Neural cell (in vitro differentiated cells): ENCODE results near the gene DTHD1. TPM values are rescaled to one million over a fixed set of nuclear protein-coding genes. Genes with fewer than 3 reads are reported as not detected.

Experiments
- H2AFZ ChIP-seq: fragments of 200-600, 300-800 bp; sonication (generic), shearing (Covaris generic); 2 replicates; pipeline ENCODE4 v1.6.0; 2014; ENCODE audit warnings: low read depth, mild to moderate bottlenecking, antibody characterized with exemption, low read length, moderate library complexity
- H3F3A ChIP-seq: fragments of 200-600 bp; shearing (Covaris generic); 2 replicates; pipeline ENCODE4 v1.6.1; 2016; ENCODE audit warnings: mild to moderate bottlenecking, moderate library complexity, mixed read lengths, antibody characterized with exemption, low read length; ENCODE audit not compliant: insufficient read depth, poor library complexity, severe bottlenecking
- H3K27ac ChIP-seq: fragments of 200-600, 300-800 bp; sonication (generic), shearing (Covaris generic); 2 replicates; pipeline ENCODE4 v1.5.1; 2014; ENCODE audit warnings: mild to moderate bottlenecking, low read length, moderate library complexity
- H3K27me3 ChIP-seq: fragments of 300-800, 200-600 bp; sonication (generic), shearing (Covaris generic); 2 replicates; pipeline ENCODE4 v1.6.0; 2014; ENCODE audit warnings: mild to moderate bottlenecking, low read depth, low read length, moderate library complexity; ENCODE audit not compliant: insufficient read depth
- H3K36me3 ChIP-seq: fragments of 300-800, 200-600 bp; sonication (generic), shearing (Covaris generic); 2 replicates; pipeline ENCODE4 v1.5.1; 2014; ENCODE audit warnings: mild to moderate bottlenecking, antibody characterized with exemption, low read length, moderate library complexity; ENCODE audit not compliant: insufficient read depth
- H3K4me2 ChIP-seq: fragments of 300-800, 200-600 bp; sonication (generic), shearing (Covaris generic); 2 replicates; pipeline ENCODE4 v1.6.0; 2014; ENCODE audit warnings: mild to moderate bottlenecking, low read length
- H3K4me3 ChIP-seq: fragments of 300-800, 200-600 bp; sonication (generic), shearing (Covaris generic); 2 replicates; pipeline ENCODE4 v1.5.1; 2014; ENCODE audit warnings: mild to moderate bottlenecking, low read length, moderate library complexity
- H3K79me2 ChIP-seq: fragments of 200-600 bp; shearing (Covaris generic); replicated peaks from 2 replicates; pipeline ENCODE4 v1.6.0; 2014; ENCODE audit warnings: mild to moderate bottlenecking, low read length, moderate library complexity; ENCODE audit not compliant: insufficient read depth
- H3K9ac ChIP-seq: fragments of 300-800, 200-600 bp; sonication (generic), shearing (Covaris generic); 2 replicates; pipeline ENCODE4 v1.6.1; 2016; ENCODE audit warnings: mild to moderate bottlenecking, low read length, mixed read lengths
- H3K9me2 ChIP-seq: fragments of 200-600 bp; shearing (Covaris generic); 2 replicates; pipeline ENCODE4 v1.6.1; 2016; ENCODE audit warnings: mild to moderate bottlenecking, low read length, mixed read lengths; ENCODE audit not compliant: insufficient read depth
- H3K9me3 ChIP-seq: fragments of 200-600, 300-800 bp; sonication (generic), shearing (Covaris generic); 2 replicates; pipeline ENCODE4 v1.6.1; 2016; ENCODE audit warnings: mild to moderate bottlenecking, mixed run types, low read length, moderate library complexity, mixed read lengths
- H4K20me1 ChIP-seq: fragments of 200-600 bp; shearing (Covaris generic); 2 replicates; pipeline ENCODE4 v1.6.1; 2016; ENCODE audit warnings: mild to moderate bottlenecking, mixed run types; ENCODE audit not compliant: insufficient read depth
- CTCF ChIP-seq: fragments of 450-650 bp; IDR thresholded peaks from 2 replicates; pipeline ENCODE4 v1.5.1; 2014; ENCODE audit warnings: antibody characterized with exemption, mild to moderate bottlenecking, moderate library complexity; ENCODE audit not compliant: poor library complexity, severe bottlenecking
- EP300 ChIP-seq: fragments of 450-650 bp; conservative IDR thresholded peaks from 2 replicates; pipeline ENCODE4 v1.6.1; 2014; ENCODE audit warnings: antibody characterized with exemption, mild to moderate bottlenecking, moderate library complexity; ENCODE audit not compliant: poor library complexity, severe bottlenecking
- EZH2 ChIP-seq: fragments of 200-600, 300-800 bp; shearing (Covaris generic), sonication (generic); IDR thresholded peaks from 2 replicates; pipeline ENCODE4 v1.6.1; 2014; ENCODE audit warnings: antibody characterized with exemption, low read length, borderline replicate concordance, mild to moderate bottlenecking; ENCODE audit not compliant: insufficient read depth, poor library complexity, severe bottlenecking
- MXI1 ChIP-seq: fragments of 450-650 bp; conservative IDR thresholded peaks from 2 replicates; pipeline ENCODE4 v1.6.1; 2014; ENCODE audit warnings: antibody characterized with exemption, mild to moderate bottlenecking; ENCODE audit not compliant: poor library complexity, severe bottlenecking
- POLR2AphosphoS5 ChIP-seq: IDR thresholded peaks from 2 replicates; pipeline ENCODE4 v1.6.1; 2012
- RAD21 ChIP-seq: fragments of 450-650 bp; conservative IDR thresholded peaks from 2 replicates; pipeline ENCODE4 v1.6.1; 2014; ENCODE audit warnings: antibody characterized with exemption, mild to moderate bottlenecking, moderate library complexity
- REST ChIP-seq: IDR thresholded peaks from 2 replicates; pipeline ENCODE4 v1.6.1; 2012; ENCODE audit warnings: borderline replicate concordance
- SMC3 ChIP-seq: fragments of 450-650 bp; conservative IDR thresholded peaks from 2 replicates; pipeline ENCODE4 v1.6.1; 2014; ENCODE audit warnings: antibody characterized with exemption, mild to moderate bottlenecking, moderate library complexity; ENCODE audit not compliant: poor library complexity
- TAF1 ChIP-seq: IDR thresholded peaks from 2 replicates; pipeline ENCODE4 v1.6.1; 2012; ENCODE audit warnings: low read depth
- polyA plus RNA-seq: library from polyadenylated mRNA; depleted of rRNA; stranded (reverse); fragments of >200 nt; gene quantifications from 2 replicates; pipeline ENCODE4 v1.2.3, GENCODE V29; 2014

DTHD1 gene
- polyA plus RNA-seq, 1 donor from 2014 or later = not detected

- H4K20me1 ChIP-seq = no peaks in the 10 kb centered on the region
- no peak overlapping the region for H3K9ac ChIP-seq
- no peaks in the 10 kb centered on the region for H3K36me3 ChIP-seq
- no peak overlapping the region for H3K27ac ChIP-seq
- no peak overlapping the region for H3K4me2 ChIP-seq
- no peaks in the 10 kb centered on the region for H3K9me2 ChIP-seq
- H3K79me2 ChIP-seq = no peaks in the 10 kb centered on the region
- no peaks in the 10 kb centered on the region for H3F3A ChIP-seq
- no peak overlapping the region for H3K4me3 ChIP-seq
- H2AFZ ChIP-seq = no peak overlapping the region
- H3K27me3 ChIP-seq = no peaks in the 10 kb centered on the region
- TF ChIP-seq POLR2AphosphoS5 (no peak), CTCF (no peak), SMC3 (no peak), EP300 (no peak), RAD21 (no peak), REST (no peak), TAF1 (no peak), EZH2 (no peak), MXI1 (no peak)
- no peaks in the 10 kb centered on the region for H3K9me3 ChIP-seq
These were observed 4.5 kb downstream of the DTHD1 start for GRCh38 chr4:36285784-36286480.

- Histone ChIP-seq H3K4me2 (no peak overlapping the region), H2AFZ (no peak overlapping the region), H3K27ac (no peak overlapping the region), H3K4me3 (no peak overlapping the region), H3K79me2 (no peaks in the 10 kb centered on the region), H3F3A (no peaks in the 10 kb centered on the region), H3K9me2 (no peaks in the 10 kb centered on the region), H3K27me3 (no peaks in the 10 kb centered on the region), H3K9me3 (no peaks in the 10 kb centered on the region), H3K36me3 (no peaks in the 10 kb centered on the region), H4K20me1 (no peaks in the 10 kb centered on the region), H3K9ac (no peak overlapping the region)
- TF ChIP-seq RAD21 = no peak
- no peak for TF ChIP-seq EZH2
- no peak for TF ChIP-seq POLR2AphosphoS5
- no peak for TF ChIP-seq SMC3
- no peak for TF ChIP-seq REST
- TF ChIP-seq MXI1 = no peak
- no peak for TF ChIP-seq EP300
- no peak for TF ChIP-seq TAF1
- no peak for TF ChIP-seq CTCF
These were observed 5.1 kb downstream of the DTHD1 start for GRCh38 chr4:36286481-36286871.
